Measurements from ENCODE around the gene PACSIN2.

PACSIN2 gene

GRCh38 chr22:42887523-42888507, 127.1 kb downstream of the PACSIN2 start:
- no peaks in the 10 kb centered on the region for H3K27me3 ChIP-seq (replicated peaks; ENCODE audit: control insufficient read depth, insufficient read depth, low read length, poor library complexity, severe bottlenecking)
- no peak overlapping the region for H3K4me3 ChIP-seq (ENCODE audit: insufficient read depth, low read depth, low read length, poor library complexity, severe bottlenecking)
- no peaks in the 10 kb centered on the region for H3K9me3 ChIP-seq (ENCODE audit: control insufficient read depth, low read length)
- no peak for DNase-seq
- no peak overlapping the region for H3K27ac ChIP-seq (ENCODE audit: insufficient read depth, low read length, poor library complexity, severe bottlenecking)
- H3K4me1 ChIP-seq (ENCODE audit: control insufficient read depth, insufficient read depth, low read length, poor library complexity, severe bottlenecking): no peaks in the 10 kb centered on the region
- peaks cover 44% of the 10 kb centered on the region for H3K36me3 ChIP-seq (ENCODE audit: control insufficient read depth, insufficient read depth, low read length)

- no peak for DNase-seq
- Histone ChIP-seq H3K4me3 (ENCODE audit: insufficient read depth, low read depth, low read length, poor library complexity, severe bottlenecking) (no peak overlapping the region), H3K27me3 (replicated peaks; ENCODE audit: control insufficient read depth, insufficient read depth, low read length, poor library complexity, severe bottlenecking) (no peaks in the 10 kb centered on the region), H3K27ac (ENCODE audit: insufficient read depth, low read length, poor library complexity, severe bottlenecking) (no peak overlapping the region), H3K4me1 (ENCODE audit: control insufficient read depth, insufficient read depth, low read length, poor library complexity, severe bottlenecking) (no peaks in the 10 kb centered on the region), H3K36me3 (ENCODE audit: control insufficient read depth, insufficient read depth, low read length) (peaks cover 51% of the 10 kb centered on the region), H3K9me3 (ENCODE audit: control insufficient read depth, low read length) (no peaks in the 10 kb centered on the region)
Measured at GRCh38 chr22:42887120-42887519, 127.8 kb downstream of the PACSIN2 start.

- H3K9me3 ChIP-seq (ENCODE audit: control insufficient read depth, low read length): no peaks in the 10 kb centered on the region
- no peaks in the 10 kb centered on the region for H3K27me3 ChIP-seq (replicated peaks; ENCODE audit: control insufficient read depth, insufficient read depth, low read length, poor library complexity, severe bottlenecking)
- peaks cover 60% of the 10 kb centered on the region for H3K36me3 ChIP-seq (ENCODE audit: control insufficient read depth, insufficient read depth, low read length)
- H3K27ac ChIP-seq (ENCODE audit: insufficient read depth, low read length, poor library complexity, severe bottlenecking): no peak overlapping the region
- H3K4me3 ChIP-seq (ENCODE audit: insufficient read depth, low read depth, low read length, poor library complexity, severe bottlenecking): no peak overlapping the region
- DNase-seq: no peak
- H3K4me1 ChIP-seq (ENCODE audit: control insufficient read depth, insufficient read depth, low read length, poor library complexity, severe bottlenecking): no peaks in the 10 kb centered on the region
Measured at GRCh38 chr22:42885446-42885845, 129.5 kb downstream of the PACSIN2 start.

GRCh38 chr22:42884616-42885375, 130.2 kb downstream of the PACSIN2 start:
- Histone ChIP-seq H3K27ac (ENCODE audit: insufficient read depth, low read length, poor library complexity, severe bottlenecking) (no peak overlapping the region), H3K9me3 (ENCODE audit: control insufficient read depth, low read length) (no peaks in the 10 kb centered on the region), H3K27me3 (replicated peaks; ENCODE audit: control insufficient read depth, insufficient read depth, low read length, poor library complexity, severe bottlenecking) (no peaks in the 10 kb centered on the region), H3K36me3 (ENCODE audit: control insufficient read depth, insufficient read depth, low read length) (peaks cover 57% of the 10 kb centered on the region), H3K4me3 (ENCODE audit: insufficient read depth, low read depth, low read length, poor library complexity, severe bottlenecking) (no peak overlapping the region), H3K4me1 (ENCODE audit: control insufficient read depth, insufficient read depth, low read length, poor library complexity, severe bottlenecking) (no peaks in the 10 kb centered on the region)
- no peak for DNase-seq

GRCh38 chr22:42883970-42884369, 131.0 kb downstream of the PACSIN2 start:
- DNase-seq: no peak
- Histone ChIP-seq H3K27ac (ENCODE audit: insufficient read depth, low read length, poor library complexity, severe bottlenecking) (no peak overlapping the region), H3K4me1 (ENCODE audit: control insufficient read depth, insufficient read depth, low read length, poor library complexity, severe bottlenecking) (no peaks in the 10 kb centered on the region), H3K4me3 (ENCODE audit: insufficient read depth, low read depth, low read length, poor library complexity, severe bottlenecking) (no peak overlapping the region), H3K9me3 (ENCODE audit: control insufficient read depth, low read length) (no peaks in the 10 kb centered on the region), H3K27me3 (replicated peaks; ENCODE audit: control insufficient read depth, insufficient read depth, low read length, poor library complexity, severe bottlenecking) (no peaks in the 10 kb centered on the region), H3K36me3 (ENCODE audit: control insufficient read depth, insufficient read depth, low read length) (peaks cover 57% of the 10 kb centered on the region)

- Histone ChIP-seq H3K27me3 (replicated peaks; ENCODE audit: control insufficient read depth, insufficient read depth, low read length, poor library complexity, severe bottlenecking) (no peaks in the 10 kb centered on the region), H3K36me3 (ENCODE audit: control insufficient read depth, insufficient read depth, low read length) (peaks cover 60% of the 10 kb centered on the region), H3K27ac (ENCODE audit: insufficient read depth, low read length, poor library complexity, severe bottlenecking) (no peak overlapping the region), H3K4me1 (ENCODE audit: control insufficient read depth, insufficient read depth, low read length, poor library complexity, severe bottlenecking) (no peaks in the 10 kb centered on the region), H3K9me3 (ENCODE audit: control insufficient read depth, low read length) (no peaks in the 10 kb centered on the region), H3K4me3 (ENCODE audit: insufficient read depth, low read depth, low read length, poor library complexity, severe bottlenecking) (no peak overlapping the region)
- no peak for DNase-seq
Measured at GRCh38 chr22:42883121-42883520, 131.8 kb downstream of the PACSIN2 start.

GRCh38 chr22:42881982-42882656, 132.8 kb downstream of the PACSIN2 start:
- Histone ChIP-seq H3K27me3 (replicated peaks; ENCODE audit: control insufficient read depth, insufficient read depth, low read length, poor library complexity, severe bottlenecking) (no peaks in the 10 kb centered on the region), H3K4me1 (ENCODE audit: control insufficient read depth, insufficient read depth, low read length, poor library complexity, severe bottlenecking) (no peaks in the 10 kb centered on the region), H3K36me3 (ENCODE audit: control insufficient read depth, insufficient read depth, low read length) (peaks cover 70% of the 10 kb centered on the region), H3K4me3 (ENCODE audit: insufficient read depth, low read depth, low read length, poor library complexity, severe bottlenecking) (no peak overlapping the region), H3K27ac (ENCODE audit: insufficient read depth, low read length, poor library complexity, severe bottlenecking) (no peak overlapping the region), H3K9me3 (ENCODE audit: control insufficient read depth, low read length) (no peaks in the 10 kb centered on the region)
- DNase-seq: no peak

- no peak for DNase-seq
- no peaks in the 10 kb centered on the region for H3K4me1 ChIP-seq (ENCODE audit: control insufficient read depth, insufficient read depth, low read length, poor library complexity, severe bottlenecking)
- no peaks in the 10 kb centered on the region for H3K27me3 ChIP-seq (replicated peaks; ENCODE audit: control insufficient read depth, insufficient read depth, low read length, poor library complexity, severe bottlenecking)
- H3K4me3 ChIP-seq (ENCODE audit: insufficient read depth, low read depth, low read length, poor library complexity, severe bottlenecking): no peak overlapping the region
- H3K9me3 ChIP-seq (ENCODE audit: control insufficient read depth, low read length): no peaks in the 10 kb centered on the region
- peaks cover 78% of the 10 kb centered on the region for H3K36me3 ChIP-seq (ENCODE audit: control insufficient read depth, insufficient read depth, low read length)
- H3K27ac ChIP-seq (ENCODE audit: insufficient read depth, low read length, poor library complexity, severe bottlenecking): no peak overlapping the region
Measured at GRCh38 chr22:42881298-42881697, 133.7 kb downstream of the PACSIN2 start.

GRCh38 chr22:42880815-42881214, 134.1 kb downstream of the PACSIN2 start:
- H3K27ac ChIP-seq (ENCODE audit: insufficient read depth, low read length, poor library complexity, severe bottlenecking): no peak overlapping the region
- no peak for DNase-seq
- no peak overlapping the region for H3K4me3 ChIP-seq (ENCODE audit: insufficient read depth, low read depth, low read length, poor library complexity, severe bottlenecking)
- H3K27me3 ChIP-seq (replicated peaks; ENCODE audit: control insufficient read depth, insufficient read depth, low read length, poor library complexity, severe bottlenecking): no peaks in the 10 kb centered on the region
- H3K9me3 ChIP-seq (ENCODE audit: control insufficient read depth, low read length): no peaks in the 10 kb centered on the region
- H3K36me3 ChIP-seq (ENCODE audit: control insufficient read depth, insufficient read depth, low read length): peaks cover 83% of the 10 kb centered on the region
- no peaks in the 10 kb centered on the region for H3K4me1 ChIP-seq (ENCODE audit: control insufficient read depth, insufficient read depth, low read length, poor library complexity, severe bottlenecking)

All from effector memory CD4-positive, alpha-beta T cell (primary cell).